ENCODE results near the gene ELK1. TPM values are rescaled to one million over a fixed set of nuclear protein-coding genes. Genes with fewer than 3 reads are reported as not detected.

Gene ELK1
- total and polyA plus RNA-seq, 2 of the 8 experiments (the other 6 are each of a cell fraction or from before 2014, with no cell fraction given), result 31.9 to 42.2 TPM

- POLR2A ChIA-PET (ENCODE audit: partially characterized antibody), result interaction anchor here (1.0 to 1.6 kb wide), 3 partner anchors 44 to 55 kb away, joined by 3 to 5 read pairs (median 3); no protein-coding TSS in a partner anchor
- no peak for DNase-seq (ENCODE audit: low read depth in 1 of 2, low spot score in 2 of 2)
- TF ChIP-seq SUZ12 (IDR thresholded peaks at IDR 0.05; ENCODE audit: low read length), result no peak
- no peak for TF ChIP-seq SIN3A (conservative IDR thresholded peaks at IDR 0.05 in 1 of 2, IDR thresholded peaks at IDR 0.05 in 1 of 2; ENCODE audit: low read depth in 1 of 2, low read length in 2 of 2)
- no peak for TF ChIP-seq POU5F1 (IDR thresholded peaks at IDR 0.05; ENCODE audit: low read depth, low read length)
- no peak for TF ChIP-seq POLR2A (IDR thresholded peaks at IDR 0.05; ENCODE audit: control extremely low read depth in 1 of 2, low read depth in 2 of 2, low read length in 2 of 2)
- no peak for TF ChIP-seq BCL11A (IDR thresholded peaks at IDR 0.05; ENCODE audit: low read depth in 2 of 2, low read length in 2 of 2)
- TF ChIP-seq EZH2 (IDR thresholded peaks at IDR 0.05; ENCODE audit: low read depth, low read length, severe bottlenecking), result no peak
- TF ChIP-seq ATF2 (IDR thresholded peaks at IDR 0.05; ENCODE audit: low read length), result no peak
- no peak for TF ChIP-seq TAF1 (IDR thresholded peaks at IDR 0.05; ENCODE audit: low read depth, low read length)
- TF ChIP-seq CEBPB (IDR thresholded peaks at IDR 0.05; ENCODE audit: low read depth, low read length), result 0 out of 2 replicates have a peak, but pooled peaks have one; percentile 27
- no peak for TF ChIP-seq CHD1 (IDR thresholded peaks at IDR 0.05; ENCODE audit: low read depth, low read length)
- TF ChIP-seq PHF8 (conservative IDR thresholded peaks at IDR 0.05; ENCODE audit: low read depth, low read length), result no peak
- TF ChIP-seq EP300 (IDR thresholded peaks at IDR 0.05; ENCODE audit: borderline replicate concordance in 1 of 2, low read depth in 2 of 2, low read length in 2 of 2), result no peak
Measured at GRCh38 chrX:47628982-47629381, 21.4 kb downstream of the ELK1 start.

More at GRCh38 chrX:47628982-47629381, 21.4 kb downstream of the ELK1 start:
- no peak overlapping the region for H2AFZ ChIP-seq (ENCODE audit: low read length)
- no peak overlapping the region for H3K56ac ChIP-seq (replicated peaks; ENCODE audit: insufficient read length, low read depth, low read length)
- H2BK120ac ChIP-seq (replicated peaks; ENCODE audit: low read depth, low read length), result no peak overlapping the region
- no peak overlapping the region for H2BK15ac ChIP-seq (ENCODE audit: low read length)
- no peak overlapping the region for H3K27ac ChIP-seq (ENCODE audit: low read depth, low read length)
- CTCF ChIA-PET (ENCODE audit: partially characterized antibody), result interaction anchor here (0.6 to 1.3 kb wide), 9 partner anchors 8 to 67 kb away, joined by 3 to 12 read pairs (median 3); partner anchors contain the start of gene TIMP1
- no peaks in the 10 kb centered on the region for H4K20me1 ChIP-seq (replicated peaks in 1 of 2; ENCODE audit: control insufficient read depth in 1 of 2, insufficient read depth in 2 of 2, low read length in 2 of 2)
- no peak overlapping the region for H3K23ac ChIP-seq (ENCODE audit: insufficient read length)
- H2BK12ac ChIP-seq (ENCODE audit: low read depth, low read length), result no peak overlapping the region
- no peaks in the 10 kb centered on the region for H3K79me2 ChIP-seq (ENCODE audit: control insufficient read depth in 1 of 2, insufficient read depth in 2 of 2, low read length in 2 of 2)
- peaks cover 0 to 3% (median 0%) of the 10 kb centered on the region in 4 experiments; a peak in 4 of 7 replicates for H3K4me1 ChIP-seq (replicated peaks in 1 of 4; ENCODE audit: control insufficient read depth in 3 of 4, insufficient read depth in 4 of 4, low read length in 3 of 4)
- no peaks in the 10 kb centered on the region for H3K36me3 ChIP-seq (ENCODE audit: control insufficient read depth in 2 of 4, insufficient read depth in 4 of 4, low read length in 3 of 4)
- 88% methylated on average over 1 of the region's 1 CpG; no CpG with 5 or more reads in 1 of the 2 experiments for WGBS, 2 experiments (ENCODE audit: extremely low coverage in 1 of 2, insufficient coverage in 1 of 2, insufficient read length in 1 of 2, insufficient replicate concordance in 2 of 2, low coverage in 1 of 2, low lambda C conversion rate in 2 of 2, missing lambda C conversion rate in 1 of 2)
- H3K18ac ChIP-seq (ENCODE audit: extremely low read depth, low read length), result no peak overlapping the region
- H3K27me3 ChIP-seq (replicated peaks in 1 of 4; ENCODE audit: control insufficient read depth in 3 of 4, extremely low read depth in 1 of 4, insufficient read depth in 3 of 4, low read length in 3 of 4), result no peaks in the 10 kb centered on the region
- no peak overlapping the region for H2AK5ac ChIP-seq (ENCODE audit: low read depth, low read length)
- peak; percentile 98 for FAIRE-seq
- H2BK5ac ChIP-seq (ENCODE audit: low read depth, low read length), result no peak overlapping the region
- no peak overlapping the region for H3K4me2 ChIP-seq (ENCODE audit: insufficient read depth in 1 of 2, low read depth in 2 of 2, low read length in 2 of 2)
- no peaks in the 10 kb centered on the region for H3K9me3 ChIP-seq (ENCODE audit: insufficient read depth in 2 of 2, low read depth in 1 of 2, low read length in 1 of 2)
- no peak overlapping the region for H3K4ac ChIP-seq (replicated peaks; ENCODE audit: insufficient read length, low read depth, low read length)
- no peak overlapping the region for H4K5ac ChIP-seq (ENCODE audit: insufficient read length, low read depth, low read length)
- no peak overlapping the region for H3K14ac ChIP-seq (ENCODE audit: insufficient read length)
- no peaks in the 10 kb centered on the region for H3K79me1 ChIP-seq (ENCODE audit: low read depth, low read length)
- no peaks in the 10 kb centered on the region for H3K23me2 ChIP-seq (ENCODE audit: low read depth, low read length)
- H2BK20ac ChIP-seq (ENCODE audit: low read length), result no peak overlapping the region
- no peak overlapping the region for H3K4me3 ChIP-seq (ENCODE audit: extremely low read depth in 1 of 4, insufficient read depth in 2 of 4, low read depth in 3 of 4, low read length in 4 of 4)
- H4K91ac ChIP-seq (replicated peaks; ENCODE audit: insufficient read length, low read length), result no peak overlapping the region
- no peak overlapping the region for H4K8ac ChIP-seq (ENCODE audit: extremely low read depth, insufficient read depth, low read length)
- no peak overlapping the region for H3K9ac ChIP-seq (replicated peaks in 1 of 4; ENCODE audit: extremely low read depth in 1 of 4, low read depth in 3 of 4, low read length in 3 of 4)

All from H1 (cell line).